HG02759 (cell line): ENCODE data around the gene IYD.
"Not testable (repeated sequence)": the region's sequence is repeated elsewhere in the genome, so short reads cannot be mapped to it uniquely, and the experiment has no call there.

Experiments used
- ATAC-seq: cut with Tn5 transposase; IDR thresholded peaks from one replicate; pipeline ENCODE4 v1.9.1; 2021; ENCODE audit warnings: mild to moderate bottlenecking, moderate library complexity; ENCODE audit not compliant: unreplicated experiment

Gene IYD

DNA sequence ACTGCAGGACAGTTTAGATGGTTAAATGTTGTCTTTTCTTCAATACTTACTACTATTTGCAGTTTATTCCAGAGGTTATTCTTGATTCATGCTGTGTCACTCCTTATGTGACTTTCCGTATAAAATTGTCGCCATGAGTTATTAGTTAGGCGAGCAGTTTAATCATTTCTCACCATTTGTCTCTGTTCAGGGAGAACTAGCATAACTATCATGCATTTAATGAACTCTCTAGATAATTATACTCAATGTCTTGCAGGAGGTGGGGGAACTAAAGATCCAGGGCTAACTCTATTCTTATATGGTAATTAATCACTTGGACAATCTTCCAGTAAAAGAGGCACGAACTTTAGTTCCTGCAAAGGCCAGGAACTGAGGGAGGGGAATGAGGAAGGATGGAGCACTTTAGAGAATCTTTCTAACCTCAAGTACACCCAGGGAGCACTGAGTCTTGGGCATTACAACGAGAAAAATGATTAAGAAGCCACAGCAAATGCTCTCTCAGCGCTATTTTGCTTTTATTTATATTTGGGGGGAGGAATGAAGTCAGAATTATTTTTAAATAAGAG lies 58.3 kb downstream of the IYD start:
- no peak for ATAC-seq

DNA sequence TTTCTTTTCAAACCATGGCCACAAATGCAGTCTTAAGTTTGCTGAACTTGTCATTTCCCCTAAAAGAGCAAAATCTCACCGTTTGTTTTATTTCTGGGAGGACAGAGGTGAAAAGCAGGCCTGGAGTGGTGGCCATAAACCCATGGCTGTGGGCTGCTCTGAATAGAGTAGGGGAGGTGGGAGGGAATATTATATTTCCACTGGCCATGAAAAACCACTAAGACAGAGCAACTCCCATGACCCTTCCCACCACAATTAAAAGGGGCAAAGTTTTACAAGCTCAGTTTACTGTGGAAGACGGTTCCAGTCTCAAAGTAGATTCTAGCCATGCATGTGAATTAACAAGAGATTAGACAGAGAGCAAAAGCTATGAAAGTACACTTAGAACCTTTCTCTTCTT lies 59.0 kb downstream of the IYD start:
- ATAC-seq = no peak

DNA sequence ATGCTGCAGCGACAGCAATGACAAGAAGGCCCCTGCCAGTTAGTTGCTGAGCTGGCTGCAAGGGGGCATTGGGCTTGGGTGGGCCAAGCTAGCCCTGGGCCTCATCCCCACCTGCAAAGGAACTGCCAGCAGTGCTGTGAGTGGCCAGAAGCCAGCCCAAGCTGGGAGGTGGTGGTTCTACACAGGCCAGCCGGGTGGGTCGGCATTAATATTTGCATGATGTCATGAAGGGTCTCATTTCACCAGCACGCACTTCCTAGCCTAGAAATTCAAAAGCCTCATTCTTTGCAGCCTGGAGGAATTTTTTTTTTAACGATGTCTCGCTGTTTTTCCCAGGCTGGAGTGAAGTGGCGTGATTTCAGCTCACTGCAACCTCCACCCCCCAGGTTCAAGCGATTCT lies 62.0 kb downstream of the IYD start:
- ATAC-seq = no peak

DNA sequence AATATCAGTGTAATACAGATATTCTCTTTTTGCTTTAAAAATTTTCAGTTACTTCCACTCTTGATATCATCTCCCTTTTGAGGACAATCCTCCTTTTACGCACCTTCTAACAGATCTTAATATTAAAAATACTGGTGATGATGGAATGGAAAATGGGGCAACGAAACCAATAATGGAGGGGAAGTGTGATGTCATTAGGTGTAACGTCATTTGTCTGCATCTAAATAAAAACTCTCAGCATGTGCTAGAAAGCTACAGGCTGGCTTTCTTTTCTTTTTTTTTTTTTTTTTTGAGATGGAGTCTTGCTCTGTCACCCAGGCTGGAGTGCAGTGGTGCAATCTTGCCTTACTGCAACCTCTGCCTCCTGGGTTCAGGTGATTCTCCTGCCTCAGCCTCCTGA lies 66.5 kb downstream of the IYD start:
- no peak for ATAC-seq

DNA sequence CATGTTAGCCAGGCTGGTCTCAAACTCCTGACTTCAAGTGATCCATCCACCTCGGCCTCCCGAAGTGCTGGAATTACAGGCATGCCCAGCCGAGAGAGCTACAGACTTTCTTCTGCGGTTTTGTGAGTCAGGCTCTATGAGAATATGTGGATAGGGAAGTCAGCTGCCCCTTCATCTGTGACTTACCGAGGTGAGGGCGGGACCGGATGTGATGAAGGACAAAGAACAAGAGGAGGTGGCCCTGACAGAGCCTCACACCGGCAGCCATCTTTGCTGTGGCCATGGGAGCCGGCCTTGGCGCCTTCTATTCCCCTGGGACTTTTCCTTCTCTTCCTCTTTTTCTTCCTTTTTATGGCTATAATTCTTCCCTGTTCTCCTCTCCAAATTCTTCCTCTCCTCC lies 67.0 kb downstream of the IYD start:
- ATAC-seq = no peak

- no peak for ATAC-seq
Measured at GRCh38 chr6:150439373-150439772, 70.6 kb downstream of the IYD start.

- no peak for ATAC-seq
Measured at GRCh38 chr6:150443621-150444020, 74.8 kb downstream of the IYD start.

- no peak for ATAC-seq
Measured at GRCh38 chr6:150444308-150444707, 75.5 kb downstream of the IYD start.

GRCh38 chr6:150445486-150445885 lies 76.7 kb downstream of the IYD start:
- ATAC-seq = no peak

DNA sequence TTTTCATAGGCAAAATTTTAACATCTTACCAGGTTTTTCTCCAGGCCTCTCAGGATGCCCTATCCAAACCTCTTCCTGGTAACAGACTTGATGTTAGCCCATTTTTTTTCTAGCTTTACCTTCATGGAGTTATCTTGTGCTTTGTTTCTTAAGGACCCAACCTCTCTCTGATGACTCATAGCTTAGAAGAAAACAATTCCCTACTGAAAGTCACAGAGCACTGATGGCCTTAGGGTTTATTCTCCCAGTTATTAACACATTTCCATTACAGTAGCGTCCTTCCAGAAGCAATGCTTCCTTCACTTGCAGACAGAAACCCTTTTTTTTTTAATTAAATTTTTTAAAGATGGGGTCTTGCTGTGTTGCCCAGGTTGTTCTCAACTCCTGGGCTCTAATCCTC lies 79.4 kb downstream of the IYD start:
- ATAC-seq = no peak

DNA sequence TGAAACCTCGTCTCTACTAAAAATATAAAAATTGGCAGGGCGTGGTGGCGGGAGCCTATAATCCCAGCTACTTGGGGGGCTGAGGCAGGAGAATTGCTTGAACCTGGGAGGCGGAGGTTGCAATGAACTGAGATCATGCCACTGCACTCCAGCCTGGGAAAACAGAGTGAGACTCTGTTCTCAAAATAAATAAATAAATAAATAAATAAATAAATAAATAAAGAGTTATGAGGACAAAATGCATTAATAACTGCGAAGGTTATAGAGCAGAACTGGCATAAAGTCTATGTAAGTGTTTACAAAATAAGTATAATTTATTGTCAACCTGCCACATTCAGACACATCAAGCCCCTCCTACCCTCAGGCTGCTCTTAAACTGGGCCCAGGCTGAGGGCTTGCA lies 80.2 kb downstream of the IYD start:
- ATAC-seq = not testable (repeated sequence)

GRCh38 chr6:150450918-150451317 lies 82.1 kb downstream of the IYD start:
- ATAC-seq = no peak

- no peak for ATAC-seq
Measured at GRCh38 chr6:150451807-150452427, 83.1 kb downstream of the IYD start.

DNA sequence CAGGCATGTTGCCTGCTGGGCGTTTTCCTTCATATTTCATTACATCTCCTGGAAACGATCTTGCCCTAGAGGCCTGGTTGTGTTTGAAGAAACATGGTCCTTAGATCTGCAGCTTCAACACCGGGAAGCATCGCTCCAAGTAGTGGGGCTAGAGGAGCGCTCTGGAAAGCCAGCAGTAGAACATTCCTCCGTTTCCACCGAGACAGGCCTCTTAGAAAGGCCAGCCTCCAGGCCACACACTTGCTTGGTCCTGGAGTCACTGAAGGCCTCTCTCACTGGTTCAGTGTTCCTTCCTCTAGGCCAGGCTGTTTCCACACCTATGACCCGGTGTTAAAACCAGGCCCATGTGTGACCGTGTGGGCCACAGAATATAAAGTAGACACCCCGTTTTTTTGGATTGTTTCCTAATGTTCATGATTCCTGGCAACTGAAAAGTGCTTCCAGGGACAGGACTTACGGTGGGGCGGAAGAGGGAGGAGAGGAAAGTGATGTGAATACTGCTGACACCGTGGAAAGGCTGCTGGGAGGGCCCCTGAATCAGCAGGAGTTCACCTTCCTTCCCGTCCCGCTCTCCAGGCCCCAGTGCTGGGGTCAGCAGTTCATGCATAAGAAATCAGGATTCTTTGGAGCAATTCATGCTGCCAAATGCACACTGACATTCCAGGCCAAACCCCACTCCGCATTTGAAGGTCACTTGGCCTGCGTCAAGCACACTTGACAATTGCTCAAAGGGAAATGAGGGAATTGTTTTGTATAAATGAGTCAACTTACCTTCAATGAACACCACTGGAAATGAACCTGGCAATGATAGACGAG lies 83.8 kb downstream of the IYD start:
- ATAC-seq = no peak

DNA sequence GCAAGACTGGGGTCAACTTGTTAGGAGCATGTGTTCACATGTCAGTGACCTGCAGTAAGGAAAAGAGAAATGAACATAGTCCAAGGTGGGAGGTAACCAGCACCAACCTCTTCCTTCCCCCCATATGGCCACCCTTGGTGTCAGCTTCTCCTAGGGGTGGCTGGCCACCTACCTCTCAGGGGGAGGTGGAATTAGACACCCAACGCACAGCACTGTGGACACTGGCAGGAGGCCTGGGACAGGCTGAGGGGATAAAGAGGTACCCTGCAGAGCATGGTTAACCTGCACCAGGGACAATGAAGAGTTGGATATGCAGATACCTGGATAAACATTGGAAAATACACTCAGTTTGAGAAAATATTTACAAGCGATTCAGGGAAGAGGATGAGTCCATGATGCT lies 84.5 kb downstream of the IYD start:
- ATAC-seq = no peak
